Common myeloid progenitor, CD34-positive (primary cell): ENCODE measurements around the gene PCDHB11.
"Not testable (repeated sequence)": the region's sequence is repeated elsewhere in the genome, so short reads cannot be mapped to it uniquely, and the experiment has no call there.

Source experiments
- CTCF ChIA-PET: fragments of 350-600 bp; sonication (Branson Sonifier 250); formaldehyde crosslinking; loops from one replicate; lab custom pipeline; 2021; ENCODE audit warnings: antibody characterized with exemption; lab: Charles Lee
- POLR2A ChIA-PET: fragments of 350-600 bp; sonication (Branson Sonifier 250); formaldehyde crosslinking; loops from one replicate; lab custom pipeline; 2021; ENCODE audit warnings: antibody characterized with exemption; lab: Charles Lee
- DNase-seq, 3 donors: peaks; one replicate each; pipeline versions ENCODE4 v3.0.0 to v3.0.0-alpha.2; 2013
- H3K27ac ChIP-seq, 2 experiments: 1 replicate in 1 of 2; 2 replicates in 1 of 2; pipeline ENCODE4 v1.7.0; 2013; ENCODE audit warnings: inconsistent platforms in 2 of 2, low read length in 2 of 2, mild to moderate bottlenecking in 2 of 2, low read depth in 1 of 2, moderate library complexity in 1 of 2; ENCODE audit not compliant: severe bottlenecking in 2 of 2, insufficient read depth in 1 of 2, poor library complexity in 1 of 2
- H3K27me3 ChIP-seq, 5 experiments: replicated peaks in 2 of 5; 1 replicate in 3 of 5; 2 replicates in 2 of 5; pipeline versions ENCODE4 v1.6.1 to v1.7.0; 2013; ENCODE audit warnings: low read length in 4 of 5, mild to moderate bottlenecking in 2 of 5, moderate library complexity in 2 of 5, inconsistent platforms in 1 of 5; ENCODE audit not compliant: insufficient read depth in 5 of 5, control insufficient read depth in 4 of 5
- H3K36me3 ChIP-seq, 4 experiments: 1 replicate in 2 of 4; 2 replicates in 2 of 4; pipeline versions ENCODE4 v1.6.1 to v1.7.0; 2013; ENCODE audit warnings: low read length in 3 of 4, control low read depth in 1 of 4, mild to moderate bottlenecking in 1 of 4; ENCODE audit not compliant: control insufficient read depth in 4 of 4, insufficient read depth in 4 of 4
- H3K4me1 ChIP-seq, 4 experiments: 1 replicate in 3 of 4; 2 replicates in 1 of 4; pipeline versions ENCODE4 v1.6.1 to v1.7.1; 2013; ENCODE audit warnings: low read length in 3 of 4, mild to moderate bottlenecking in 3 of 4, control low read depth in 1 of 4, inconsistent platforms in 1 of 4, moderate library complexity in 1 of 4; ENCODE audit not compliant: control insufficient read depth in 4 of 4, insufficient read depth in 4 of 4; ENCODE audit errors: control extremely low read depth in 1 of 4
- H3K4me3 ChIP-seq, 7 experiments: 1 replicate in 4 of 7; 2 replicates in 3 of 7; pipeline versions ENCODE4 v1.5.1 to v1.7.0; 2013; ENCODE audit warnings: mild to moderate bottlenecking in 7 of 7, low read length in 6 of 7, moderate library complexity in 6 of 7, inconsistent platforms in 2 of 7, low read depth in 2 of 7, control low read depth in 1 of 7; ENCODE audit not compliant: insufficient read depth in 4 of 7, control insufficient read depth in 1 of 7; ENCODE audit errors: extremely low read depth in 1 of 7
- H3K9me3 ChIP-seq, 5 experiments: 1 replicate in 4 of 5; 2 replicates in 1 of 5; pipeline versions ENCODE4 v1.6.1 to v1.7.1; 2013; ENCODE audit warnings: low read length in 4 of 5, mild to moderate bottlenecking in 2 of 5, inconsistent platforms in 1 of 5, low read depth in 1 of 5, moderate library complexity in 1 of 5; ENCODE audit not compliant: control insufficient read depth in 4 of 5, insufficient read depth in 2 of 5; ENCODE audit errors: control extremely low read depth in 1 of 5
- WGBS: methylation state at CpG from one replicate; pipeline ENCODE4 v1.1.5; 2013; ENCODE audit not compliant: insufficient coverage; 5-methylcytosine and 5-hydroxymethylcytosine counted together

PCDHB11 gene

DNA sequence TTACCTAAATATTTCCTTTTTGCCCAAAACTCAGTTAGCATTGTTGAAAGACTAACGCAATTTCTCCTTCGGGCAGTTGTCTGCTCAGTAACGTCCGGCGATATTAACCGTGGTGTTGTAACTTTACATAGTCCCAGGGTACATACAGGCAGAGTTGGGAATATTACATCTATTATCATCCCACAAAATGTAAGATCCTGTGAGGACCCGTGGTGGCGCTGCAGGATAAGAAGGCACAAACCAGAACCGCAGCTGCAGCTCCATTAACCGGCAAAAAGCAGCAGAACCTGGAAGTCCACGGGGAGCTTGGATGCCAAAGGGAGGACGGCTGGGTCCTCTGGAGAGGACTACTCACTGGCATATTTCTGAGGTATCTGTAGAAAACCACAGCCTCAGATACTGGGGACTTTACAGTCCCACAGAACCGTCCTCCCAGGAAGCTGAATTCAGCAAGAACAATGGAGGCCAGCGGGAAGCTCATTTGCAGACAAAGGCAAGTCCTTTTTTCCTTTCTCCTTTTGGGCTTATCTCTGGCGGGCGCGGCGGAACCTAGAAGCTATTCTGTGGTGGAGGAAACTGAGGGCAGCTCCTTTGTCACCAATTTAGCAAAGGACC is 21.7 kb upstream of the PCDHB11 start, which contains the start of gene PCDHB8:
Gene PCDHB8 (plus strand): TSS at position 214 of the 615 bp plus-strand sequence. CDS start 245 bp downstream, at position 459.
- H3K27ac ChIP-seq, POLR2A ChIA-PET, DNase-seq, H3K4me3 ChIP-seq, H3K36me3 ChIP-seq, H3K4me1 ChIP-seq: not testable (repeated sequence)
- Histone ChIP-seq H3K27me3 (peaks cover 13 to 53% (median 19%) of the 10 kb centered on the region in 5 experiments), H3K9me3 (peaks cover 7 to 50% (median 27%) of the 10 kb centered on the region in 5 experiments)
- WGBS: 31% methylated on average over 8 of the region's 18 CpGs
- CTCF ChIA-PET: interaction anchor here (0.8 to 1.1 kb wide), 2 partner anchors 42 to 241 kb away, joined by 3 to 4 read pairs; no protein-coding TSS in a partner anchor

DNA sequence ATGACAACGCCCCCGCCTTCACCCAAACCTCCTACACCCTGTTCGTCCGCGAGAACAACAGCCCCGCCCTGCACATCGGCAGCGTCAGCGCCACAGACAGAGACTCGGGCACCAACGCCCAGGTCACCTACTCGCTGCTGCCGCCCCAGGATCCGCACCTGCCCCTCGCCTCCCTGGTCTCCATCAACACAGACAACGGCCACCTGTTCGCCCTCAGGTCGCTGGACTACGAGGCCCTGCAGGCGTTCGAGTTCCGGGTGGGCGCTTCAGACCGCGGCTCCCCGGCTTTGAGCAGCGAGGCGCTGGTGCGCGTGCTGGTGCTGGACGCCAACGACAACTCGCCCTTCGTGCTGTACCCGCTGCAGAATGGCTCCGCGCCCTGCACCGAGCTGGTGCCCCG is 20.1 kb upstream of the PCDHB11 start:
- POLR2A ChIA-PET, H3K4me1 ChIP-seq, DNase-seq, CTCF ChIA-PET, H3K4me3 ChIP-seq, H3K36me3 ChIP-seq, H3K27ac ChIP-seq: not testable (repeated sequence)
- 34% methylated on average over 16 of the region's 39 CpGs for WGBS
- H3K9me3 ChIP-seq: peaks cover 7 to 46% (median 31%) of the 10 kb centered on the region in 5 experiments
- peaks cover 5 to 50% (median 26%) of the 10 kb centered on the region in 5 experiments for H3K27me3 ChIP-seq

DNA sequence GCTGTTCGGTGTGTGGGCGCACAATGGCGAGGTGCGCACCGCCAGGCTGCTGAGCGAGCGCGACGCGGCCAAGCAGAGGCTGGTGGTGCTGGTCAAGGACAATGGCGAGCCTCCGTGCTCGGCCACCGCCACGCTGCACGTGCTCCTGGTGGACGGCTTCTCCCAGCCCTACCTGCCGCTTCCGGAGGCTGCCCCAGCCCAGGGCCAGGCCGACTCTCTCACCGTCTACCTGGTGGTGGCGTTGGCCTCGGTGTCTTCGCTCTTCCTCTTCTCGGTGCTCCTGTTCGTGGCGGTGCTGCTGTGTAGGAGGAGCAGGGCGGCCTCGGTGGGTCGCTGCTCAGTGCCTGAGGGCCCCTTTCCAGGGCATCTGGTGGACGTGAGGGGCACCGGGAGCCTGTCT is 19.6 kb upstream of the PCDHB11 start:
- H3K4me3 ChIP-seq, H3K36me3 ChIP-seq, POLR2A ChIA-PET, CTCF ChIA-PET, H3K27ac ChIP-seq, H3K4me1 ChIP-seq, DNase-seq: not testable (repeated sequence)
- 27% methylated on average over 22 of the region's 32 CpGs for WGBS
- Histone ChIP-seq H3K27me3 (peaks cover 5 to 51% (median 24%) of the 10 kb centered on the region in 5 experiments), H3K9me3 (peaks cover 7 to 44% (median 29%) of the 10 kb centered on the region in 5 experiments)

DNA sequence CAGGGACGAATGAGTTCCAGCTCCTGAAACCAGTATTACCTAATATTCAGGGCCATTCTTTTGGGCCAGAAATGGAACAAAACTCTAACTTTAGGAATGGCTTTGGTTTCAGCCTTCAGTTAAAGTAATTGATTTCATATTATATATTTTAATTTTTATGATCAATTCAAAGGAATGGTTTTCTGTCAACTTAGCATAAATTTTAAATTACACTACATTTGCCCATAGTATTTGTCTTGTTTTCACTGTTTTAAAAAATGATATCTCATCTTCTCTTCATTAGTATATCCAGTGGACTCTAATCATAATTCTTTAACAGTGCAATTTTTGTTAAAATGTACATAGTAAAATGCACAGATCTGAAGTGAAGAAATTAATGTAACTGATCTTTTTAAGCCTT is 19.1 kb upstream of the PCDHB11 start:
- POLR2A ChIA-PET: no interaction called here
- no peak overlapping the region for H3K4me3 ChIP-seq
- CTCF ChIA-PET: no interaction called here

DNA sequence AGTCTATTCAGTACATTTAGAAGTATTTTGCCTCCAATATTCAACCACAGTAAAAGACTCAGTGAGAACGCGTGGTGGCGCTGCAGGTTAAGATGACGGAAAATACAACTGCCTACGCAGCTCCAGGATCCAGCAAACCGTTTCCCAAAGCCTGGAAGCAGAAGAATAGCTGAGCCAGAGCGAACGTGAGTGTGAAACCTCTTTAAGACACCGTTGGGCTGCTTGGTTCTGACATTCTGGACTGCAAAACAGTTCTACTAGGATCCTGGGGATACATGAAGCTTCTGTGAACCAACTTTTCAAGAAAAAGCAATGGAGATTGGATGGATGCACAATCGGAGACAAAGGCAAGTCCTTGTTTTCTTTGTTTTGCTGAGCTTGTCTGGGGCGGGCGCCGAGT is 17.2 kb upstream of the PCDHB11 start, which contains the start of gene PCDHB16:
Gene PCDHB16 (plus strand): TSS at position 140 of the 400 bp plus-strand sequence. CDS start 173 bp downstream, at position 313.
- ChIA-PET POLR2A (no interaction called here), CTCF (no interaction called here)
- WGBS: 15% methylated on average over 11 of the region's 13 CpGs
- Histone ChIP-seq H3K4me3 (no peak within 1 kb of the TSS), H3K4me1 (no peaks in the 10 kb centered on the region), H3K27me3 (peaks cover 2 to 51% (median 19%) of the 10 kb centered on the region in 5 experiments), H3K9me3 (peaks cover 4 to 37% (median 30%) of the 10 kb centered on the region in 5 experiments), H3K36me3 (no peaks in the 10 kb centered on the region), H3K27ac (no peak within 1 kb of the TSS)
- no peak for DNase-seq

More for the DNA sequence above, 19.1 kb upstream of the PCDHB11 start:
- H3K27me3 ChIP-seq: peaks cover 4 to 49% (median 21%) of the 10 kb centered on the region in 5 experiments
- no peaks in the 10 kb centered on the region for H3K4me1 ChIP-seq
- H3K36me3 ChIP-seq: no peaks in the 10 kb centered on the region
- no CpG with 5 or more reads among the region's 1 CpG for WGBS
- DNase-seq: no peak
- H3K9me3 ChIP-seq: peaks cover 7 to 40% (median 26%) of the 10 kb centered on the region in 5 experiments
- H3K27ac ChIP-seq: no peak overlapping the region

DNA sequence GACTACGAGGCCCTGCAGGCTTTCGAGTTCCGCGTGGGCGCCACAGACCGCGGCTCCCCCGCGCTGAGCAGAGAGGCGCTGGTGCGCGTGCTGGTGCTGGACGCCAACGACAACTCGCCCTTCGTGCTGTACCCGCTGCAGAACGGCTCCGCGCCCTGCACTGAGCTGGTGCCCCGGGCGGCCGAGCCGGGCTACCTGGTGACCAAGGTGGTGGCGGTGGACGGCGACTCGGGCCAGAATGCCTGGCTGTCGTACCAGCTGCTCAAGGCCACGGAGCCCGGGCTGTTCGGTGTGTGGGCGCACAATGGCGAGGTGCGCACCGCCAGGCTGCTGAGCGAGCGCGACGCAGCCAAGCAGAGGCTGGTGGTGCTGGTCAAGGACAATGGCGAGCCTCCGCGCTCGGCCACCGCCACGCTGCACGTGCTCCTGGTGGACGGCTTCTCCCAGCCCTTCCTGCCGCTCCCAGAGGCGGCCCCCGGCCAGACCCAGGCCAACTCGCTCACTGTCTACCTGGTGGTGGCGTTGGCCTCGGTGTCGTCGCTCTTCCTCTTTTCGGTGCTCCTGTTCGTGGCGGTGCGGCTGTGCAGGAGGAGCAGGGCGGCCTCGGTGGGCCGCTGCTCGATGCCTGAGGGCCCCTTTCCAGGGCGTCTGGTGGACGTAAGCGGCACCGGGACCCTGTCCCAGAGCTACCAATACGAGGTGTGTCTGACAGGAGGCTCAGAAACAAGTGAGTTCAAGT is 15.1 kb upstream of the PCDHB11 start:
- 30% methylated on average over 8 of the region's 69 CpGs for WGBS
- H3K4me1 ChIP-seq, DNase-seq, POLR2A ChIA-PET, H3K27ac ChIP-seq, CTCF ChIA-PET, H3K4me3 ChIP-seq, H3K36me3 ChIP-seq: not testable (repeated sequence)
- Histone ChIP-seq H3K27me3 (peaks cover 2 to 54% (median 17%) of the 10 kb centered on the region in 5 experiments), H3K9me3 (peaks cover 4 to 33% (median 26%) of the 10 kb centered on the region in 5 experiments)
